ENCODE measurements around the gene PCDHGB2. TPM values are rescaled to one million over a fixed set of nuclear protein-coding genes. Genes with fewer than 3 reads are reported as not detected.

PCDHGB2 gene
- total and polyA plus RNA-seq, 2 of the 8 experiments (the other 6 are each of a cell fraction or from before 2014, with no cell fraction given), result 1.9 to 2.9 TPM

- TF ChIP-seq RXRA (IDR thresholded peaks at IDR 0.05; ENCODE audit: insufficient read depth, low read depth, low read length) (no peak), NRF1 (IDR thresholded peaks at IDR 0.05; ENCODE audit: low read depth, low read length) (no peak)
Measured at GRCh38 chr5:141398608-141399007, 38.8 kb downstream of the PCDHGB2 start (continued).

All from H1 (cell line).